ENCODE data around the gene RPS10. TPM values are rescaled to one million over a fixed set of nuclear protein-coding genes. Genes with fewer than 3 reads are reported as not detected.

The RPS10 gene
- total RNA-seq: 1,000 to 10,000 TPM; 1,548 to 3,114 (median 2,536) TPM

- peak within 1 kb of the TSS; percentile 84 to 95 (median 85) for H3K27ac ChIP-seq
- 0 to 1% methylated on average over 28 to 34 of the region's 58 CpGs for WGBS, 2 donors
- peak; percentile 92 to 94 for DNase-seq
- peaks cover 39 to 42% of the 10 kb centered on the region in 2 donors for H3K36me3 ChIP-seq
- peaks cover 5 to 11% of the 10 kb centered on the region in 2 donors for H3K4me1 ChIP-seq
- H3K4me3 ChIP-seq (replicated peaks in 1 of 3): peak within 1 kb of the TSS; percentile 82 to 86 (median 83)
- TF ChIP-seq CTCF (IDR thresholded peaks at IDR 0.05) (peak in 1 of 6 experiments; percentile 28), POLR2A (IDR thresholded peaks at IDR 0.05) (peak in 1 of 2 donors; percentile 92)
- no peaks in the 10 kb centered on the region for H3K9me3 ChIP-seq
- H3K27me3 ChIP-seq: no peaks in the 10 kb centered on the region
- intact Hi-C loops (cut with DNase I): no loop called here
Observed at GRCh38 chr6:34425498-34426410, at the start of gene RPS10. RPS10 (minus strand) TSS chr6:34426069; CDS start chr6:34425221, 848 bp downstream.

- intact Hi-C loops (cut with DNase I): no loop called here
- no peak for DNase-seq
- TF ChIP-seq CTCF (IDR thresholded peaks at IDR 0.05) (no peak), POLR2A (IDR thresholded peaks at IDR 0.05) (no peak)
- Histone ChIP-seq H3K4me1 (no peaks in the 10 kb centered on the region), H3K27me3 (no peaks in the 10 kb centered on the region), H3K27ac (no peak overlapping the region), H3K4me3 (replicated peaks in 1 of 3) (no peak overlapping the region), H3K9me3 (no peaks in the 10 kb centered on the region), H3K36me3 (no peaks in the 10 kb centered on the region)
- 66 to 71% methylated on average over 5 of the region's 5 CpGs for WGBS, 2 donors
Observed at GRCh38 chr6:34475238-34475682, 49.4 kb upstream of the RPS10 start.

- Histone ChIP-seq H3K9me3 (no peaks in the 10 kb centered on the region), H3K4me3 (replicated peaks in 1 of 3) (no peak overlapping the region), H3K27ac (no peak overlapping the region), H3K4me1 (no peaks in the 10 kb centered on the region), H3K36me3 (no peaks in the 10 kb centered on the region), H3K27me3 (no peaks in the 10 kb centered on the region)
- WGBS, 2 donors: 87 to 88% methylated on average over 2 of the region's 2 CpGs
- no peak for DNase-seq
- no peak for TF ChIP-seq CTCF (IDR thresholded peaks at IDR 0.05)
- TF ChIP-seq POLR2A (IDR thresholded peaks at IDR 0.05): no peak
- intact Hi-C loops (cut with DNase I): no loop called here
Observed at GRCh38 chr6:34474754-34475153, 48.9 kb upstream of the RPS10 start.

- intact Hi-C loops (cut with DNase I): no loop called here
- WGBS, 2 donors: 84 to 89% methylated on average over 1 of the region's 1 CpG
- TF ChIP-seq CTCF (IDR thresholded peaks at IDR 0.05) (no peak), POLR2A (IDR thresholded peaks at IDR 0.05) (no peak)
- H3K36me3 ChIP-seq: no peaks in the 10 kb centered on the region
- no peak overlapping the region for H3K27ac ChIP-seq
- H3K27me3 ChIP-seq: no peaks in the 10 kb centered on the region
- no peaks in the 10 kb centered on the region for H3K9me3 ChIP-seq
- no peaks in the 10 kb centered on the region for H3K4me1 ChIP-seq
- no peak overlapping the region for H3K4me3 ChIP-seq (replicated peaks in 1 of 3)
- no peak for DNase-seq
Observed at GRCh38 chr6:34473967-34474366, 48.1 kb upstream of the RPS10 start.

GRCh38 chr6:34472425-34472824 lies 46.6 kb upstream of the RPS10 start:
- WGBS, 2 donors: 93 to 95% methylated on average over 5 of the region's 5 CpGs
- Histone ChIP-seq H3K27me3 (no peaks in the 10 kb centered on the region), H3K4me3 (replicated peaks in 1 of 3) (no peak overlapping the region), H3K4me1 (no peaks in the 10 kb centered on the region), H3K36me3 (no peaks in the 10 kb centered on the region), H3K9me3 (no peaks in the 10 kb centered on the region), H3K27ac (no peak overlapping the region)
- intact Hi-C loops (cut with DNase I): no loop called here
- DNase-seq: no peak
- no peak for TF ChIP-seq POLR2A (IDR thresholded peaks at IDR 0.05)
- TF ChIP-seq CTCF (IDR thresholded peaks at IDR 0.05): no peak
